NCI-H2029 (cell line): Measurements from ENCODE around the gene KAT6B.

Experiments used
- DNase-seq: peaks from one replicate; lab custom pipeline; 2025; lab: John Stamatoyannopoulos, UW

Gene KAT6B

DNA sequence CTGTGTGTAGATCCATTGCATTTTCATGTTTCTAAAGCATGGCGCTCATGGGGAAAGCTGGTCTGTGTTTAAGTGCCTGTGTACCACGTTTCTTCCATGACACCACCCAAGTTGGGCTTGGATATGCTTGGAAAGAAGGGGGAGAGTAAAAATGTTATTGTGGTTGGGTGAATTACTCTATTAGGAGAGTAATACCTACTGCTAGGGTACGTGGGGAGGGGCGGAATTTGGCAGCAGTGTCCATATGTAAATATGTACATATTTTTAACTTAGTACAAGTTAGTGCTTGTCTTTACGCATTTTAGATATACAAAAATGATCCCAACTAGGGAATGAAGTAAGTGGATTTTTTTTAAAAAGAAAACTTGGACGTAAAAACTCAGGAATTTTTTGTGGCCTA, 242.1 kb downstream of the KAT6B start:
- DNase-seq: no peak

DNA sequence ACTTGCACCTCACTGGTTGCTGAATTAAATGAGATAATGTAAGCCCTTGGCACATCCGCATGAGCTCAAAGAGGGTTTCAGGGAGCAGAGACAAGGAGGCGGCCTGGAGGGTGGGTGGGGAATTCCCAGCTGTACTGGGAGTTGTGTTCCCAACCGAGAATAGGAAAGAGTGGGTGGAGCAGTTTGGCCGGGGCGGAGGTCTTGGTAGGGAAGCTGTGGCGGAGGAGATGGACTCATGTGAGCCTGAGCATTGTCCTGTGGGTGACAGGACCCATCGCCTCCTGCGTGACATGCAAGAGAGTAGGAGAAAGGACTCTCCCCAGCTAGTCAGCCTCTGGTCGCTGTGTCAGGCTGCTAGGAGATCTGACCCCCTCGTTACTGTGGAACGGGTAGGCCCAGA, 244.1 kb downstream of the KAT6B start:
- DNase-seq: no peak

GRCh38 chr10:75070961-75071428, 244.6 kb downstream of the KAT6B start:
- DNase-seq: peak; percentile 4

GRCh38 chr10:75071756-75072155, 245.4 kb downstream of the KAT6B start:
- DNase-seq: no peak

GRCh38 chr10:75072727-75073126, 246.3 kb downstream of the KAT6B start:
- no peak for DNase-seq

DNA sequence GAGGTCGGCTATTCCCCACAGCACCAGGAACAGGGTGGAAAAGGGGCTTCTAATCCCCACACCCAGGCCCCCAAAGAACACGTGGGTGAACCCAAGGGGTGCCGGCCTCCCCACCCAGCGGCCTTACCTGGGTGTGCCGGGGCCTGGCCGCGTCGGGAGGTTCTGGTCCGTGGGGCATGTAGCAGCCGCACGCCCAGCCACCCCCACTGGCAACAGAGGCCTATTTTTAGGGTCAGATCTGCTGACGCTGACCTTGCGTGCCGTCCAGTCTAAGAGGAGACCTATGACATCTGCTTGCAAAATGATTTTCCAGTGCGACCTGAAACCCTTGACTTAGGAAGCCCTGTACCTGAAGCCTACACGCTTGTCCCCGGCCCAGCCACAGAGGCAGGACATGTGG, 247.0 kb downstream of the KAT6B start:
- no peak for DNase-seq

- DNase-seq: no peak
Measured at GRCh38 chr10:75074711-75075445, 248.5 kb downstream of the KAT6B start.

DNA sequence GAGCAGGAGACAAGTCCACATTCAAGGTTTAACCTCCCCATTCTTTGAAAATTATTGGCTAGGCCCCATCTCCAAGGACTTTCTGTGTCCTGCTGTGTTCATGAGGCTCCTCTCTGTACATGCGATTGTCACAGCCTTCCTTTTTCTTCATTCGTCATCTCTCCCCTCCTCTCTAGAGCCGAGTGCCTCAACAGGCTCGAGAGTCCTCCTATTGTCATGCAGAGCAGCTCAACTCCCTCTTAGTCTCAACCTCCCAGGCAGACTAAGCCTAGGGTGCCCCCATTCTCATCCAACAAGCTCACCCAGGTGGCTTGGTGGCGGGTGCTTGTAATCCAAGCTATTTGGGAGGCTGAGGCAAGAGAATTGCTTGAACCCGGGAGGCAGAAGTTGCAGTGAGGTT, 249.9 kb downstream of the KAT6B start:
- no peak for DNase-seq

- DNase-seq: no peak
Measured at GRCh38 chr10:75079436-75080083, 253.2 kb downstream of the KAT6B start.

DNA sequence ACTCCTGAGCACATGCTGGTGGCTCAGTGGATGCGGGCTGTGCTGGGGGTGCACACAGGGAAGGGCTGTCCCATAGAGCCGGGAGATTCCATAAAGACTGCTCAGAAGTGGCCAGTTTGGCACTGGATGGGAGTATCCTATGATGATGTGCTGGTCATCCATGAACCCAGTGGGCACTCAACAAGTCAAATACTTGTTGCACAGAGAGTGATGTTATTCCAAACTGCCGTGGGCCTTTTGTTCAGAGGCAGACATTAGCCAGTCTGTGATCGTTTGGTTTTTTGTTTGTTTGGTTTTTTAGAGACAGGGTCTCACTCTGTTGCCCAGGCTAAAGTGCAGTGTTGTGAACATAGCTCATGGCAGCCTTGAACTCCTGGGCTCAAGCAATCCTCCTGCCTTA, 254.2 kb downstream of the KAT6B start:
- DNase-seq: no peak

DNA sequence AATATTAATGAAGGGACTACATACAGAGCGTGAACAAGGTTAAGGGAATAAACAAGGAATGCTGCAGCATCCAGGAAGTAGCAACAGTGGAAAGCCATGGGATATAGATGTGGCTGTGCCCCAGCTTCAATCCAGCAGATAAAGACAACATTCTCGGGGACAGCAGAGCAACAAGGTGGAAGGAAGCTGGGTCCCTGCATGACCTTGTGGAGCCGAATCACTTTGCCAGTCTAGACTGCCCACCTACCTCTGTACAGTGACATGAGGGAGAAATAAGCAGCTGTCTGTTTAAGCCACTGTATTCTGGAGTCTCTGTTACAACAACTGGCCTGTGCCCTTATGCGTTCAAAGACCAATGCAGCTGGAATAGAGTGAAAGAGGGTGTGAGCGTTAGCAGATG, 255.0 kb downstream of the KAT6B start:
- DNase-seq: no peak
